Mesendoderm (in vitro differentiated cells): ENCODE results near the gene PPA1.

ENCODE experiments used
- DNase-seq: peaks from one replicate; pipeline ENCODE4 v3.0.0; 2013
- H2AK5ac ChIP-seq: 2 replicates; pipeline ENCODE4 v1.6.1; 2013; ENCODE audit warnings: low read length, inconsistent platforms
- H2BK120ac ChIP-seq: 2 replicates; pipeline ENCODE4 v1.6.1; 2013; ENCODE audit warnings: low read depth, mild to moderate bottlenecking, low read length, moderate library complexity, mixed read lengths
- H2BK15ac ChIP-seq: replicated peaks from 2 replicates; pipeline ENCODE4 v1.6.1; 2013; ENCODE audit warnings: low read depth, mild to moderate bottlenecking, moderate library complexity
- H2BK5ac ChIP-seq: 2 replicates; pipeline ENCODE4 v1.6.1; 2013; ENCODE audit warnings: low read length, inconsistent platforms
- H3K18ac ChIP-seq: 2 replicates; pipeline ENCODE4 v1.6.1; 2013; ENCODE audit warnings: mild to moderate bottlenecking, low read length, mixed read lengths
- H3K23ac ChIP-seq: one replicate; pipeline ENCODE4 v1.6.1; 2013; ENCODE audit warnings: low read length
- H3K27ac ChIP-seq: 2 replicates; pipeline ENCODE4 v1.5.1; 2013; ENCODE audit warnings: low read depth, mild to moderate bottlenecking, inconsistent platforms, low read length, moderate library complexity
- H3K27me3 ChIP-seq: 2 replicates; pipeline ENCODE4 v1.6.1; 2013; ENCODE audit warnings: low read length, control low read depth, mild to moderate bottlenecking, inconsistent platforms; ENCODE audit not compliant: insufficient read depth, poor library complexity
- H3K36me3 ChIP-seq: 2 replicates; pipeline ENCODE4 v1.6.1; 2013; ENCODE audit warnings: low read length, inconsistent platforms; ENCODE audit not compliant: control insufficient read depth, insufficient read depth
- H3K4ac ChIP-seq: one replicate; pipeline ENCODE4 v1.6.1; 2013; ENCODE audit warnings: low read depth, mild to moderate bottlenecking, low read length, moderate library complexity
- H3K4me1 ChIP-seq: 2 replicates; pipeline ENCODE4 v1.6.1; 2013; ENCODE audit warnings: low read depth, low read length, inconsistent platforms; ENCODE audit not compliant: control insufficient read depth
- H3K4me2 ChIP-seq: 2 replicates; pipeline ENCODE4 v1.6.1; 2013; ENCODE audit warnings: low read length
- H3K4me3 ChIP-seq: 2 replicates; pipeline ENCODE4 v1.5.1; 2013; ENCODE audit warnings: mild to moderate bottlenecking, low read length
- H3K56ac ChIP-seq: one replicate; pipeline ENCODE4 v1.6.1; 2013; ENCODE audit warnings: low read length
- H3K79me1 ChIP-seq: 2 replicates; pipeline ENCODE4 v1.6.1; 2013; ENCODE audit warnings: low read length, inconsistent platforms
- H3K79me2 ChIP-seq: 2 replicates; pipeline ENCODE4 v1.6.1; 2013; ENCODE audit warnings: mild to moderate bottlenecking, low read length; ENCODE audit not compliant: control insufficient read depth, insufficient read depth
- H3K9ac ChIP-seq: 2 replicates; pipeline ENCODE4 v1.6.1; 2013; ENCODE audit warnings: low read length, inconsistent platforms
- H4K5ac ChIP-seq: one replicate; pipeline ENCODE4 v1.6.1; 2013; ENCODE audit warnings: low read length
- H4K8ac ChIP-seq: one replicate; pipeline ENCODE4 v1.6.1; 2013; ENCODE audit warnings: low read depth, mild to moderate bottlenecking, control low read depth, low read length, moderate library complexity
- WGBS: extraction: QIAGEN DNeasy Blood & Tissue Kit; methylation state at CpG from one replicate; pipeline ENCODE4 v1.1.7; 2013; ENCODE audit warnings: low lambda C conversion rate, missing lambda C conversion rate; ENCODE audit not compliant: insufficient coverage; ENCODE audit errors: extremely low coverage; 5-methylcytosine and 5-hydroxymethylcytosine counted together

The PPA1 gene

DNA sequence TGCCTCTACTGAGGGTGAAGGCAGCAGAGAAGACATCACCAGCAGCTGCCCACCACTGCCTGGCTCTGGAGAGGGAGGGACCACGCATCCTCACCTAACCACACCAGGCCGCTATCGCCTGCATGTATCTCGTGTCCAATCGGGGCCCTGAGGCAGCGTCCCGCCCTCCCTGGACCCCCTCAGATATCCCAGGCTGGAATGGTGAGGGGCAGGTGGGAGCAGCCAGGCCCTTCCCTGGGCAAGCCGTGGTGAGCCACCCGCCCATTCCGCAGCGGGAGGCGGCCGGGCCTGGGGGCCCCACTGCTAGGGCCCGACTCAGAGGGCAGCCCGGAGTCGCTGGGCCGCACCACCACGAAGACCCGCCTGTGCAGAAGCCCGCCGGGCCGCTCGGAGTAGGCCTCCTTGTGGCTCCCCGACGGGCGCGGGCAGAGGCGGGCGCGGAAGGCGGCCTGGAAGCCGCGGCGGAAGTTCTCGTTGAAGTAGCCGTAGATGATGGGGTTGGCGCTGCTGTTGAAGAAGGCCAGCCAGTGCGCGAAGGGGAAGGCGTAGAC lies 21.6 kb upstream of the PPA1 start:
- Histone ChIP-seq H3K36me3 (no peaks in the 10 kb centered on the region), H3K27me3 (no peaks in the 10 kb centered on the region), H3K18ac (no peak overlapping the region), H4K5ac (no peak overlapping the region), H3K79me1 (no peaks in the 10 kb centered on the region), H2AK5ac (no peak overlapping the region), H3K4me3 (no peak overlapping the region), H3K27ac (no peak overlapping the region), H2BK5ac (no peak overlapping the region), H3K4me2 (no peak overlapping the region), H3K4ac (no peak overlapping the region), H2BK15ac (no peak overlapping the region), H3K4me1 (no peaks in the 10 kb centered on the region), H4K8ac (no peak overlapping the region), H3K56ac (no peak overlapping the region), H3K23ac (no peak overlapping the region), H3K79me2 (no peaks in the 10 kb centered on the region), H3K9ac (no peak overlapping the region), H2BK120ac (no peak overlapping the region)
- DNase-seq: no peak
- no CpG with 5 or more reads among the region's 40 CpGs for WGBS

DNA sequence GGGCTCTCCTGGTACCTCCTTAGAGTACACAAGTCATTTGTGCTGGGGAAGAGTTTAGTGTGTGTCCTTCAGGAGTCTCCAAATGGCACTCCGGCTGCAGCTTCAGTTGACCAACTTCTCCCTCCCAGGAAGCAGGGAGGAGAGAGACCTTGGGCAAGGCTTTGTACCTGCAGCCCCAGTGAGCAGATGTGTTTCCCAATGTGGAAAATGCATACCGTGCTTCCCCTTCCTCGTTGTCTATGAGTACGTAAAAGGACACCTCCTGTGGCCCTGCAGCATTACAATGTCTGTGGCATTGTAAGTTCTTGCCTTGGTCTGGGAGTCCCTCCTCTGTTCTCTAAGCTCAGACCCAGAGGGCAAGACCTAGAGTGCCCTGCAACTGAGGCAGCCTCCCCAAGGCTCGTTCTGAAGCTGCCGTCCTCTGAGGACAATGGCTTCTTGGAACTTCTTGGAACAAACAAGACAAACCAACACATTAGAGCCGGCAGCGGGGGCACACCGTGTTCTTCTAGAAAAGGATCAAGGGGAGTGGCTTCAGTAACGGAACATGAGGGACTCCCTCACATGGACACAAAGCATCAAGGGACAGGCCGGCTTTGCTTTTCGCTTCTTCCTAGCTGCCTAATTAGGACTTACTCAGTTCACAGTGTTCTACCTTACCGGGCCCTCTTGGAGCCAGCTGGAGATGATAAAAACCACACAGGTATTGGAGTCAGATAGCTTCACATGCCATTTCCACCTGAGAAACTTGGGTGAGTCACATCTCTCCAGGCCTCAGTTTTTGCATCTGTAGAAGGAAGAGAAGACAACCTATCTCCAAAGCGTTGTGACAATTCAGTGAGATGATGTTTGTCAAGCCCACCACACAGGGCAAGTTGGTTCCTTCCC lies 20.9 kb upstream of the PPA1 start:
- no peak overlapping the region for H3K56ac ChIP-seq
- no peaks in the 10 kb centered on the region for H3K36me3 ChIP-seq
- no peak overlapping the region for H3K4me3 ChIP-seq
- no peak overlapping the region for H3K27ac ChIP-seq
- no peak overlapping the region for H2BK5ac ChIP-seq
- H3K4me2 ChIP-seq: no peak overlapping the region
- no peaks in the 10 kb centered on the region for H3K4me1 ChIP-seq
- H2BK120ac ChIP-seq: no peak overlapping the region
- no peak overlapping the region for H3K23ac ChIP-seq
- no peak overlapping the region for H4K5ac ChIP-seq
- no peak overlapping the region for H2AK5ac ChIP-seq
- no peaks in the 10 kb centered on the region for H3K79me2 ChIP-seq
- H3K9ac ChIP-seq: no peak overlapping the region
- H3K4ac ChIP-seq: no peak overlapping the region
- H4K8ac ChIP-seq: no peak overlapping the region
- no peaks in the 10 kb centered on the region for H3K79me1 ChIP-seq
- no peak overlapping the region for H2BK15ac ChIP-seq
- WGBS: no CpG with 5 or more reads among the region's 14 CpGs
- H3K18ac ChIP-seq: no peak overlapping the region
- DNase-seq: no peak
- H3K27me3 ChIP-seq: no peaks in the 10 kb centered on the region

DNA sequence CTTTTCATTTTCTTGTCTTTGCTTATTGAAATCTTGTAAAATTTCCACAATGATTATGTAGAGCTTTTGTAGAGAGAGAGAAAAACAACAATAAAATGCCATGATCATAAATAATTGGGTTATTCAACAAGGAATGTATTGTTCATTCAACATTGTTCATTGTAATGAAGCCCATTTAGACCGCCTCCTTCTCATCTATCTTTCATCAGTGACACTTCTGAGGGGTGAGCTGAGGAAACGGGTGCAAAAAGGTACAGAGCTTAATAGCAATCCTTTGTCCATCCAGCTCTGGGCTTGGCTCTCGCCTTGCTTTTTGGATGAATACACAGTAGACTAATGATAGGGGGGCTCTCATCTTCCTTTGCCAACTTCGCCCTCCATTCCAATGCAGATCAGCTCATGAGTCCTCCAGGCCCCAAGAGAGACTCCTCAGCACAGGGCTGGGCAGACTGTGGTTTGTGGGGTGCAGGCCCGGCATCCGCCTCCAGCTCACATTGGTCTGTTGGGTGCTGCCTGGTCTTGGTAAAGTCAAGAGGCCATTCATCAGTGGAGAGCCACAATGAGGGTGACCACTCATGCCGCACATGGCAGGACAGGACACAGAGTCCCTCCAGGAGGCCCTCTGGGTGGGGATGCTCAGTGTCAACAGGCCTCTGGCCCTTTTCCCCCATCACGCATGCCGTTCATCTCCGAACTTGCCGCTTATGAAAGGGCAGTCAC lies 17.9 kb upstream of the PPA1 start:
- Histone ChIP-seq H3K56ac (no peak overlapping the region), H3K4me2 (no peak overlapping the region), H3K4me3 (no peak overlapping the region), H3K27ac (no peak overlapping the region), H3K27me3 (no peaks in the 10 kb centered on the region), H2AK5ac (no peak overlapping the region), H3K4ac (no peak overlapping the region), H2BK120ac (no peak overlapping the region), H3K36me3 (no peaks in the 10 kb centered on the region), H3K9ac (no peak overlapping the region), H4K8ac (no peak overlapping the region), H3K23ac (no peak overlapping the region), H2BK5ac (no peak overlapping the region), H4K5ac (no peak overlapping the region), H3K79me2 (no peaks in the 10 kb centered on the region), H2BK15ac (no peak overlapping the region), H3K18ac (no peak overlapping the region), H3K4me1 (no peaks in the 10 kb centered on the region), H3K79me1 (no peaks in the 10 kb centered on the region)
- DNase-seq: no peak
- no CpG with 5 or more reads among the region's 11 CpGs for WGBS

DNA sequence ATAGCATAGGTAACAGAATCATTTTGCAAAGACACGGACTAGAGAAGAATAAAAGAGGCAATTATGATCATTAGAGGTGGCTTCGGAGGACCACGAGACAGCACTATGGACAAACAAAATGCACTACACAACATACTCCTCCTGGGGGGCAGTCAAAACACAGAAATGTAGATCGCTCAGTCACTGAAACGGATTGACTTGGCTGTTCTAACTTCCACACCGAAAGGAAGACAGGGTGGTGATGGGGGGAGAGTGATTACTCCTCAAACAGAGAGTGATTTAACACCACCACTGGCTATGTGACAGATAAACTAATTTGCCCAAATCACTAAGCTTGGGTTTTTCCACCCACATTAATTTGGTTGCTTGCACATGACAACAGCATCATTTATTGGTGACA lies 14.1 kb upstream of the PPA1 start:
- DNase-seq: no peak
- no peaks in the 10 kb centered on the region for H3K79me1 ChIP-seq
- H3K27me3 ChIP-seq: peaks cover 4% of the 10 kb centered on the region
- H3K4me1 ChIP-seq: no peaks in the 10 kb centered on the region
- H4K8ac ChIP-seq: no peak overlapping the region
- no peak overlapping the region for H3K4me2 ChIP-seq
- H3K79me2 ChIP-seq: no peaks in the 10 kb centered on the region
- H3K36me3 ChIP-seq: no peaks in the 10 kb centered on the region
- no peak overlapping the region for H2BK5ac ChIP-seq
- no peak overlapping the region for H2BK120ac ChIP-seq
- WGBS: no CpG with 5 or more reads among the region's 6 CpGs
- no peak overlapping the region for H4K5ac ChIP-seq
- H3K4me3 ChIP-seq: no peak overlapping the region
- H3K4ac ChIP-seq: no peak overlapping the region
- H3K9ac ChIP-seq: no peak overlapping the region
- H3K56ac ChIP-seq: no peak overlapping the region
- no peak overlapping the region for H3K27ac ChIP-seq
- H3K18ac ChIP-seq: no peak overlapping the region
- H2AK5ac ChIP-seq: no peak overlapping the region
- no peak overlapping the region for H3K23ac ChIP-seq
- H2BK15ac ChIP-seq: no peak overlapping the region

DNA sequence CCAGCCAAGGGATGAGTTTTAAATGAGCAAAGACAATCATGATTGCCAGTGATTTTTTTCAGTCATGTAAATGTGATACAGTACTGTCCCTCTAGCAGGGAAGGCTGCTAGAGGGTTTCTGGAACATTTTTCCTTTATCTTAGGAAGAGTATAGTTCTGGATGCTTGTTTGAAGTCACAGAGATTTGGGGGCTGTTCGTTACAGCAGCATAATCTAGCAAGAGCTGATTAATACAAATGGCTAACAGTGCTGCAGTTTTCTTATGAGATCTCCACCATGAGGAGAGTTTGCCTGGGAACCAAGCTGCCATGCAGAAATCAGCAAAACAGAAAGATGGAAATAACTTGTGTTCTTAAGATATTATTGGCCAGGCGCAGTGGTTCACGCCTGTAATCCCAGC lies 7.9 kb upstream of the PPA1 start:
- no peak overlapping the region for H3K18ac ChIP-seq
- no peaks in the 10 kb centered on the region for H3K79me1 ChIP-seq
- H2BK15ac ChIP-seq: no peak overlapping the region
- no peak overlapping the region for H3K56ac ChIP-seq
- H2AK5ac ChIP-seq: no peak overlapping the region
- H3K23ac ChIP-seq: no peak overlapping the region
- no peak for DNase-seq
- no peak overlapping the region for H3K4me2 ChIP-seq
- H3K4me3 ChIP-seq: no peak overlapping the region
- H3K9ac ChIP-seq: no peak overlapping the region
- no CpG with 5 or more reads among the region's 3 CpGs for WGBS
- H2BK120ac ChIP-seq: no peak overlapping the region
- peaks cover 4% of the 10 kb centered on the region for H3K27me3 ChIP-seq
- no peak overlapping the region for H3K27ac ChIP-seq
- H2BK5ac ChIP-seq: no peak overlapping the region
- no peaks in the 10 kb centered on the region for H3K79me2 ChIP-seq
- no peak overlapping the region for H4K5ac ChIP-seq
- H3K4ac ChIP-seq: no peak overlapping the region
- no peak overlapping the region for H4K8ac ChIP-seq
- H3K4me1 ChIP-seq: no peaks in the 10 kb centered on the region
- H3K36me3 ChIP-seq: no peaks in the 10 kb centered on the region
